ENCODE data around the gene SDR39U1.
A peak's percentile ranks its signal among the peaks of the same experiment; 100 is the strongest.
"Not testable (repeated sequence)": the region's sequence is repeated elsewhere in the genome, so short reads cannot be mapped to it uniquely, and the experiment has no call there.

SDR39U1 gene

GRCh38 chr14:24458736-24459135, 16.2 kb upstream of the SDR39U1 start:
- no peak for TF ChIP-seq CTCF (IDR thresholded peaks at IDR 0.05; ENCODE audit: poor library complexity, severe bottlenecking)
- DNase-seq (ENCODE audit: low spot score) (no peak), ATAC-seq (ENCODE audit: low read depth) (no peak)
- H3K27ac ChIP-seq (ENCODE audit: poor library complexity, severe bottlenecking) = no peak overlapping the region
- peaks cover 8% of the 10 kb centered on the region; the same call in 1 of the 2 replicates for H3K36me3 ChIP-seq (ENCODE audit: low read depth)
- no peaks in the 10 kb centered on the region for H3K27me3 ChIP-seq (ENCODE audit: insufficient read depth, poor library complexity, severe bottlenecking)
- H3K4me3 ChIP-seq (ENCODE audit: severe bottlenecking) = no peak overlapping the region
- peaks cover 3% of the 10 kb centered on the region for H3K4me1 ChIP-seq (ENCODE audit: insufficient read depth, poor library complexity, severe bottlenecking)
- H3K9me3 ChIP-seq (ENCODE audit: severe bottlenecking) = peaks cover 5% of the 10 kb centered on the region

GRCh38 chr14:24456980-24457379, 14.4 kb upstream of the SDR39U1 start:
- peaks cover 12% of the 10 kb centered on the region; the same call in 1 of the 2 replicates for H3K36me3 ChIP-seq (ENCODE audit: low read depth)
- no peak overlapping the region for H3K27ac ChIP-seq (ENCODE audit: poor library complexity, severe bottlenecking)
- no peak overlapping the region for H3K4me3 ChIP-seq (ENCODE audit: severe bottlenecking)
- ATAC-seq (ENCODE audit: low read depth) (peak; percentile 46; the same call in 1 of the 3 replicates), DNase-seq (ENCODE audit: low spot score) (no peak)
- no peaks in the 10 kb centered on the region for H3K27me3 ChIP-seq (ENCODE audit: insufficient read depth, poor library complexity, severe bottlenecking)
- no peak for TF ChIP-seq CTCF (IDR thresholded peaks at IDR 0.05; ENCODE audit: poor library complexity, severe bottlenecking)
- H3K4me1 ChIP-seq (ENCODE audit: insufficient read depth, poor library complexity, severe bottlenecking) = peaks cover 3% of the 10 kb centered on the region
- peaks cover 7% of the 10 kb centered on the region for H3K9me3 ChIP-seq (ENCODE audit: severe bottlenecking)

- H3K27ac ChIP-seq (ENCODE audit: poor library complexity, severe bottlenecking); H3K4me1 ChIP-seq (ENCODE audit: insufficient read depth, poor library complexity, severe bottlenecking); H3K4me3 ChIP-seq (ENCODE audit: severe bottlenecking); H3K27me3 ChIP-seq (ENCODE audit: insufficient read depth, poor library complexity, severe bottlenecking); ATAC-seq (ENCODE audit: low read depth); H3K9me3 ChIP-seq (ENCODE audit: severe bottlenecking); DNase-seq (ENCODE audit: low spot score): not testable (repeated sequence)
- peaks cover 12% of the 10 kb centered on the region for H3K36me3 ChIP-seq (ENCODE audit: low read depth)
These were observed 8.3 kb upstream of the SDR39U1 start for GRCh38 chr14:24450828-24451227.

GRCh38 chr14:24443053-24443665, 583 bp upstream of the SDR39U1 start:
- Histone ChIP-seq H3K36me3 (ENCODE audit: low read depth) (peaks cover 34% of the 10 kb centered on the region), H3K27me3 (ENCODE audit: insufficient read depth, poor library complexity, severe bottlenecking) (no peaks in the 10 kb centered on the region), H3K27ac (ENCODE audit: poor library complexity, severe bottlenecking) (peak overlapping the region; percentile 87), H3K4me1 (ENCODE audit: insufficient read depth, poor library complexity, severe bottlenecking) (peaks cover 6% of the 10 kb centered on the region), H3K9me3 (ENCODE audit: severe bottlenecking) (no peaks in the 10 kb centered on the region), H3K4me3 (ENCODE audit: severe bottlenecking) (peak overlapping the region; percentile 62)
- TF ChIP-seq CTCF (IDR thresholded peaks at IDR 0.05; ENCODE audit: poor library complexity, severe bottlenecking) = no peak
- DNase-seq (ENCODE audit: low spot score) = no peak
- ATAC-seq (ENCODE audit: low read depth) = no peak

- H3K27ac ChIP-seq (ENCODE audit: poor library complexity, severe bottlenecking) = peak overlapping the region; percentile 87
- peaks cover 6% of the 10 kb centered on the region for H3K4me1 ChIP-seq (ENCODE audit: insufficient read depth, poor library complexity, severe bottlenecking)
- no peaks in the 10 kb centered on the region for H3K27me3 ChIP-seq (ENCODE audit: insufficient read depth, poor library complexity, severe bottlenecking)
- peak; percentile 34 for ATAC-seq (ENCODE audit: low read depth)
- TF ChIP-seq CTCF (IDR thresholded peaks at IDR 0.05; ENCODE audit: poor library complexity, severe bottlenecking) = no peak
- no peaks in the 10 kb centered on the region for H3K9me3 ChIP-seq (ENCODE audit: severe bottlenecking)
- no peak for DNase-seq (ENCODE audit: low spot score)
- H3K4me3 ChIP-seq (ENCODE audit: severe bottlenecking) = peak overlapping the region; percentile 62
- H3K36me3 ChIP-seq (ENCODE audit: low read depth) = peaks cover 47% of the 10 kb centered on the region
These were observed 704 bp downstream of the SDR39U1 start for GRCh38 chr14:24441904-24442239.
